RWPE2 (cell line): ENCODE measurements around the gene CC2D2B.
"Not testable (repeated sequence)": the region's sequence is repeated elsewhere in the genome, so short reads cannot be mapped to it uniquely, and the experiment has no call there.

Experiments used
- ATAC-seq: fragments of 200-7000 bp; cut with Tn5 transposase; 3 replicates; pipeline ENCODE4 v1.9.1; 2021; ENCODE audit warnings: low read depth
- DNase-seq: peaks from one replicate; pipeline ENCODE4 v3.0.0-alpha.2; 2020; ENCODE audit warnings: low spot score
- H3K27ac ChIP-seq: fragments of 450-650 bp; 2 replicates; pipeline ENCODE4 v1.5.1; 2017; ENCODE audit warnings: mild to moderate bottlenecking; ENCODE audit not compliant: poor library complexity, severe bottlenecking
- H3K27me3 ChIP-seq: fragments of 250-450 bp; sonication (Bioruptor Pico); 2 replicates; pipeline ENCODE4 v1.5.1; 2021; ENCODE audit warnings: mild to moderate bottlenecking, moderate library complexity; ENCODE audit not compliant: insufficient read depth, poor library complexity, severe bottlenecking
- H3K36me3 ChIP-seq: fragments of 250-450 bp; sonication (Bioruptor Pico); 2 replicates; pipeline ENCODE4 v1.5.1; 2020; ENCODE audit warnings: low read depth, mild to moderate bottlenecking, moderate library complexity
- H3K4me1 ChIP-seq: fragments of 250-450 bp; sonication (Bioruptor Pico); 2 replicates; pipeline ENCODE4 v1.5.1; 2021; ENCODE audit warnings: mild to moderate bottlenecking, moderate library complexity; ENCODE audit not compliant: insufficient read depth, poor library complexity, severe bottlenecking
- H3K4me3 ChIP-seq: fragments of 250-450 bp; sonication (Bioruptor Pico); 2 replicates; pipeline ENCODE4 v1.5.1; 2021; ENCODE audit warnings: mild to moderate bottlenecking, moderate library complexity; ENCODE audit not compliant: severe bottlenecking
- H3K9me3 ChIP-seq: fragments of 250-450 bp; sonication (Bioruptor Pico); 2 replicates; pipeline ENCODE4 v1.5.1; 2021; ENCODE audit warnings: mild to moderate bottlenecking, moderate library complexity; ENCODE audit not compliant: severe bottlenecking
- CTCF ChIP-seq: fragments of 450-650 bp; IDR thresholded peaks from one replicate; pipeline ENCODE4 v1.5.1; 2017; ENCODE audit warnings: mild to moderate bottlenecking, moderate library complexity; ENCODE audit not compliant: poor library complexity, severe bottlenecking

The CC2D2B gene

GRCh38 chr10:95964756-95965155 is 57.0 kb downstream of the CC2D2B start:
- Histone ChIP-seq H3K36me3 (no peaks in the 10 kb centered on the region), H3K27me3 (peaks cover 5% of the 10 kb centered on the region), H3K27ac (no peak overlapping the region), H3K9me3 (no peaks in the 10 kb centered on the region), H3K4me3 (no peak overlapping the region), H3K4me1 (no peaks in the 10 kb centered on the region)
- TF ChIP-seq CTCF: no peak
- DNase-seq (no peak), ATAC-seq (no peak)

- no peaks in the 10 kb centered on the region for H3K27me3 ChIP-seq
- no peak for TF ChIP-seq CTCF
- ATAC-seq: no peak
- DNase-seq: no peak
- no peaks in the 10 kb centered on the region for H3K4me1 ChIP-seq
- no peaks in the 10 kb centered on the region for H3K9me3 ChIP-seq
- H3K4me3 ChIP-seq: no peak overlapping the region
- no peak overlapping the region for H3K27ac ChIP-seq
- H3K36me3 ChIP-seq: no peaks in the 10 kb centered on the region
These were observed 68.8 kb downstream of the CC2D2B start for GRCh38 chr10:95976362-95977229.

- no peaks in the 10 kb centered on the region for H3K9me3 ChIP-seq
- no peak for ATAC-seq
- H3K27ac ChIP-seq: no peak overlapping the region
- H3K36me3 ChIP-seq: no peaks in the 10 kb centered on the region
- no peaks in the 10 kb centered on the region for H3K27me3 ChIP-seq
- no peaks in the 10 kb centered on the region for H3K4me1 ChIP-seq
- H3K4me3 ChIP-seq: no peak overlapping the region
- no peak for DNase-seq
- TF ChIP-seq CTCF: no peak
These were observed 74.4 kb downstream of the CC2D2B start for GRCh38 chr10:95982200-95982599.

- H3K27me3 ChIP-seq: peaks cover 4% of the 10 kb centered on the region
- no peaks in the 10 kb centered on the region for H3K36me3 ChIP-seq
- DNase-seq: no peak
- TF ChIP-seq CTCF: no peak
- ATAC-seq: no peak
- no peaks in the 10 kb centered on the region for H3K4me1 ChIP-seq
- no peak overlapping the region for H3K4me3 ChIP-seq
- H3K9me3 ChIP-seq: no peaks in the 10 kb centered on the region
- H3K27ac ChIP-seq: no peak overlapping the region
These were observed 80.1 kb downstream of the CC2D2B start for GRCh38 chr10:95987685-95988426.

GRCh38 chr10:95988702-95989101 is 80.9 kb downstream of the CC2D2B start:
- no peak overlapping the region for H3K4me3 ChIP-seq
- H3K27me3 ChIP-seq: peaks cover 4% of the 10 kb centered on the region
- H3K36me3 ChIP-seq: no peaks in the 10 kb centered on the region
- TF ChIP-seq CTCF: no peak
- no peak for ATAC-seq
- no peak overlapping the region for H3K27ac ChIP-seq
- H3K9me3 ChIP-seq: no peaks in the 10 kb centered on the region
- no peak for DNase-seq
- no peaks in the 10 kb centered on the region for H3K4me1 ChIP-seq

GRCh38 chr10:95994376-95994775 is 86.6 kb downstream of the CC2D2B start:
- ATAC-seq, H3K9me3 ChIP-seq, H3K27ac ChIP-seq, DNase-seq, H3K27me3 ChIP-seq, H3K4me3 ChIP-seq, H3K4me1 ChIP-seq, H3K36me3 ChIP-seq: not testable (repeated sequence)
